ENCODE results near the gene PRR5L.

PRR5L gene

DNA sequence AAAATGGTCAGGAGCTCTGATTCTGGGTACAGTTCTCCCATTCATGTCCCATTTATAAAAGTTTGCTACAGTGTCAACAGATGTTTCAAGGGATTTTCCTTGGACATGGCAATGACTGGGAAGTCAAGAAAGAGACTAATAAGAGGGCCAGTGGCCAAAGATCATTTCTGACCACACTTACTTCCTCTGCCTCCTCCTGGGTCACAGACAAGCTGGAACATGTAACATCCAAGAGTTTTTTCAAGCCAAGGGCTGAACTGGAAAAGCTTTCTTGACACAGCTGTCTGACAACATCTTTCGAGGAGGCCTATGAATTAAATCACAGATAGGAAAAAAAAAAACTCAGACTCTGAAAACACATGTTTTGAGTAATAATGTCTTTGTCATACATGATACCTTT is 15.6 kb upstream of the PRR5L start:
- H3K4me1 ChIP-seq (ENCODE audit: low read length): no peaks in the 10 kb centered on the region
- no peaks in the 10 kb centered on the region for H4K20me1 ChIP-seq (ENCODE audit: insufficient read depth, low read length)
- H3K9me3 ChIP-seq (ENCODE audit: insufficient read depth, low read length): no peaks in the 10 kb centered on the region
- no peak overlapping the region for H3K4me3 ChIP-seq (ENCODE audit: low read length)
- H2AFZ ChIP-seq (ENCODE audit: low read depth, low read length): no peak overlapping the region
- no peak overlapping the region for H3K27ac ChIP-seq (ENCODE audit: low read length)
- H3K36me3 ChIP-seq (replicated peaks; ENCODE audit: low read depth, low read length): no peaks in the 10 kb centered on the region
- H3K79me2 ChIP-seq (ENCODE audit: low read length): no peaks in the 10 kb centered on the region
- no peak for TF ChIP-seq CTCF (IDR thresholded peaks at IDR 0.05; ENCODE audit: low read depth, low read length)
- TF ChIP-seq EZH2phosphoT487 (IDR thresholded peaks at IDR 0.05; ENCODE audit: low read depth): no peak
- H3K4me2 ChIP-seq (ENCODE audit: low read length): no peak overlapping the region
- no peak overlapping the region for H3K9ac ChIP-seq (ENCODE audit: low read length)
- H3K27me3 ChIP-seq (ENCODE audit: low read depth, low read length): no peaks in the 10 kb centered on the region

DNA sequence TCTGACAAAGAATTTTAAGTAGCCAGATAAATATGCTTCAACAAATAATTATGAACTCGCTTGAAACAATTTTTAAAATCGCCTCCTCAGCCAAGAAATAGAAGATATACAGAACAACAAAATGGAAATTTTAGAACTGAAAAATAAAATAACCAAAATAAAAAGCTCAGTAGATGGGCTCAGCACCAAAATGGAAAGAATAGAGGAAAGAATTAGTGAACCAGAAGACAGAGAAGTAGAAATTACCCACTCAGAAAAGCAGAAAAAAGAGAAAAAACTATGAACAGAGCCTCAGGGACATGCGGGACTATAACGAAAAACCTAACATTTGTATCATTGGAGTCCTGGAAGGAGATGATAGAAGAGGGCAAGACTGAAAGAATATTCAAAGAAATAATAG is 14.2 kb upstream of the PRR5L start:
- Histone ChIP-seq H3K79me2 (ENCODE audit: low read length) (no peaks in the 10 kb centered on the region), H3K4me3 (ENCODE audit: low read length) (no peak overlapping the region), H3K36me3 (replicated peaks; ENCODE audit: low read depth, low read length) (no peaks in the 10 kb centered on the region), H3K27ac (ENCODE audit: low read length) (no peak overlapping the region), H3K4me1 (ENCODE audit: low read length) (no peaks in the 10 kb centered on the region), H3K9ac (ENCODE audit: low read length) (no peak overlapping the region), H3K27me3 (ENCODE audit: low read depth, low read length) (no peaks in the 10 kb centered on the region), H4K20me1 (ENCODE audit: insufficient read depth, low read length) (no peaks in the 10 kb centered on the region), H3K4me2 (ENCODE audit: low read length) (no peak overlapping the region), H3K9me3 (ENCODE audit: insufficient read depth, low read length) (no peaks in the 10 kb centered on the region), H2AFZ (ENCODE audit: low read depth, low read length) (no peak overlapping the region)
- TF ChIP-seq CTCF (IDR thresholded peaks at IDR 0.05; ENCODE audit: low read depth, low read length) (no peak), EZH2phosphoT487 (IDR thresholded peaks at IDR 0.05; ENCODE audit: low read depth) (no peak)

DNA sequence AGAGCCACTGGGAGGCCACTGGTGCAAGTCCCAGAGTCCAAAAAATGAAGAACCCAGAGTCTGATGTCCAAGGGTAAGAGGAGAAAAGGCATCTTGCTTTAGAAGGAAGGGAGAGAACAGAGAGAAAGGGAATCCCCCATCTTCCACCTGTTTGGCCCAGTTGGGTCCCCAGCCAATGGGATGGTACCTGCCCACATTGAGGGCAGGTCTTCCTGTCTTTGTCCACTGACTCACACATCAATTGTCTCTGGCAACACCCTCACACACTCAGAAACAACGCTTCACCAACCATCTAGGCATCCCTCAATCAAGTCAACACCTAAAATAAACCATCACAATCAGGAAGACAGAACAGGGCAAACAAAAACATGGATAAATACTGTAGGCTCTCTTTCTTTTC is 13.2 kb upstream of the PRR5L start:
- no peak overlapping the region for H3K27ac ChIP-seq (ENCODE audit: low read length)
- H3K79me2 ChIP-seq (ENCODE audit: low read length): no peaks in the 10 kb centered on the region
- TF ChIP-seq EZH2phosphoT487 (IDR thresholded peaks at IDR 0.05; ENCODE audit: low read depth): no peak
- no peak for TF ChIP-seq CTCF (IDR thresholded peaks at IDR 0.05; ENCODE audit: low read depth, low read length)
- H3K4me3 ChIP-seq (ENCODE audit: low read length): no peak overlapping the region
- no peaks in the 10 kb centered on the region for H3K27me3 ChIP-seq (ENCODE audit: low read depth, low read length)
- no peaks in the 10 kb centered on the region for H4K20me1 ChIP-seq (ENCODE audit: insufficient read depth, low read length)
- H3K4me2 ChIP-seq (ENCODE audit: low read length): no peak overlapping the region
- no peaks in the 10 kb centered on the region for H3K9me3 ChIP-seq (ENCODE audit: insufficient read depth, low read length)
- H3K9ac ChIP-seq (ENCODE audit: low read length): no peak overlapping the region
- no peak overlapping the region for H2AFZ ChIP-seq (ENCODE audit: low read depth, low read length)
- H3K4me1 ChIP-seq (ENCODE audit: low read length): no peaks in the 10 kb centered on the region
- H3K36me3 ChIP-seq (replicated peaks; ENCODE audit: low read depth, low read length): no peaks in the 10 kb centered on the region

DNA sequence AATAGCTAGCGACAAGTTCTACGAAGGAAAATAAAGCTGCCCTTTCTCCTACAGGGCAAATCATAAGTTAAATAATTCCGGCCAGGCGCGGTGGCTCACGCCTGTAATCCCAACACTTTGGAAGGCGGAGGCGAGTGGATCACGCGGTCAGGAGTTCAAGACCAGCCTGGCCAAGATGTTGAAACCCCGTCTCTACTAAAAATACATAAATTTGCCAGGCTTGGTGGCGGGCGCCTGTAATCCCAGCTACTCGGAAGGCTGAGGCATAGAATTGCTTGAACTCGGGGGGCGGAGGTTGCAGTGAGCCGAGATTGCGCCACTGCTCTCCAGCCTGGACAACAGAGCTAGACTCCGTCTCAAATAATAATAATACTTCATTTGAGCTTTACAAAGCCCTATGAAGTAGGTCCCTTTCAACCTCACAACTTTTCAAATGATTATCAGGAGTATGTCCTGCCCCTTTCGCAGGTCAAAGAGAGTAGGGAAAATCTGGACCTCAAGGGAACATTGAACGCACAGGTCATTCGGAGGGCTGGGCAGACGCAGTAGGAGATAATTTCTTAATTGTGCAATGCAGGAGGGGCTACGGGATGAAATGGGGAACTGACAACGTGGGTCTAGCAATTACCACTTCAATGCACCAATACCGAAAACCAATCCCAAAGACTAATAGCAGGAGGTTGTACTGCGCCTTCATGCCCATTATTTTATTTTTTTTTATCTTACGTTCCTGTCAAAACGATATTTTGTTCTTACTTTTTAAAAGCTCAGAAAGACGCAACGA is 7.5 kb upstream of the PRR5L start:
- Histone ChIP-seq H2AFZ (ENCODE audit: low read depth, low read length) (peak overlapping the region; percentile 99), H3K9ac (ENCODE audit: low read length) (peak overlapping the region; percentile 54), H3K4me1 (ENCODE audit: low read length) (peaks cover 20% of the 10 kb centered on the region), H4K20me1 (ENCODE audit: insufficient read depth, low read length) (no peaks in the 10 kb centered on the region), H3K79me2 (ENCODE audit: low read length) (no peaks in the 10 kb centered on the region), H3K9me3 (ENCODE audit: insufficient read depth, low read length) (no peaks in the 10 kb centered on the region), H3K27ac (ENCODE audit: low read length) (no peak overlapping the region), H3K4me2 (ENCODE audit: low read length) (peak overlapping the region; percentile 89), H3K36me3 (replicated peaks; ENCODE audit: low read depth, low read length) (no peaks in the 10 kb centered on the region), H3K27me3 (ENCODE audit: low read depth, low read length) (no peaks in the 10 kb centered on the region), H3K4me3 (ENCODE audit: low read length) (peak overlapping the region; percentile 92)
- TF ChIP-seq EZH2phosphoT487 (IDR thresholded peaks at IDR 0.05; ENCODE audit: low read depth) (no peak), CTCF (IDR thresholded peaks at IDR 0.05; ENCODE audit: low read depth, low read length) (no peak)
